WTC11 (cell line): ENCODE results near the gene PADI1. TPM values are rescaled to one million over a fixed set of nuclear protein-coding genes. Genes with fewer than 3 reads are reported as not detected.

ENCODE experiments used
- ATAC-seq: fragments of 200-7000 bp; cut with Tn5 transposase; 2 replicates; pipeline ENCODE4 v1.10.0; 2021; ENCODE audit warnings: mild to moderate bottlenecking, moderate library complexity
- CTCF ChIA-PET: fragments of 300-600 bp; sonication (Branson Sonifier 250); formaldehyde crosslinking; loops from one replicate; lab custom pipeline; 2021; ENCODE audit warnings: antibody characterized with exemption; lab: Charles Lee
- POLR2A ChIA-PET: fragments of 350-600 bp; sonication (Branson Sonifier 250); formaldehyde crosslinking; loops from one replicate; lab custom pipeline; 2021; ENCODE audit warnings: antibody characterized with exemption; lab: Charles Lee
- DNase-seq: peaks from one replicate; pipeline ENCODE4 v3.0.0; 2021; ENCODE audit warnings: low spot score
- H3K27ac Mint-ChIP-seq: 2 replicates; pipeline ENCODE4 v1.8.0; 2021; ENCODE audit warnings: mixed read lengths
- H3K27me3 Mint-ChIP-seq: 2 replicates; pipeline ENCODE4 v1.8.0; 2021; ENCODE audit warnings: low read depth, mild to moderate bottlenecking, moderate library complexity, mixed read lengths
- H3K36me3 Mint-ChIP-seq: 2 replicates; pipeline ENCODE4 v1.8.0; 2021; ENCODE audit warnings: mixed read lengths
- H3K4me1 Mint-ChIP-seq: 2 replicates; pipeline ENCODE4 v1.8.0; 2022; ENCODE audit warnings: mixed read lengths
- H3K4me3 Mint-ChIP-seq: 2 replicates; pipeline ENCODE4 v1.8.0; 2021; ENCODE audit warnings: mild to moderate bottlenecking, moderate library complexity, mixed read lengths
- H3K9me3 Mint-ChIP-seq: 2 replicates; pipeline ENCODE4 v1.8.0; 2021; ENCODE audit warnings: mixed read lengths
- AR ChIP-seq: fragments of 250-450 bp; sonication (Bioruptor Pico); IDR thresholded peaks from 2 replicates; pipeline ENCODE4 v1.9.0; 2021; ENCODE audit warnings: mild to moderate bottlenecking
- E2F4 ChIP-seq: sonication (generic); formaldehyde crosslinking; IDR thresholded peaks from 2 replicates; pipeline ENCODE4 v1.8.1; 2022; ENCODE audit warnings: low read depth, mild to moderate bottlenecking, moderate library complexity, missing genetic modification reagents, borderline replicate concordance
- E2F5 ChIP-seq: sonication (generic); formaldehyde crosslinking; IDR thresholded peaks from 2 replicates; pipeline ENCODE4 v1.8.1; 2022; ENCODE audit warnings: mild to moderate bottlenecking, moderate library complexity, missing genetic modification reagents
- ESRRA ChIP-seq: sonication (generic); formaldehyde crosslinking; IDR thresholded peaks from 2 replicates; pipeline ENCODE4 v1.8.1; 2022; ENCODE audit warnings: mild to moderate bottlenecking, missing genetic modification reagents, borderline replicate concordance
- FOXP1 ChIP-seq: sonication (generic); formaldehyde crosslinking; IDR thresholded peaks from 2 replicates; pipeline ENCODE4 v1.8.0; 2022; ENCODE audit warnings: missing genetic modification reagents, mild to moderate bottlenecking, moderate library complexity, borderline replicate concordance
- GABPB1 ChIP-seq: sonication (generic); formaldehyde crosslinking; IDR thresholded peaks from 2 replicates; pipeline ENCODE4 v1.8.1; 2023; ENCODE audit warnings: mild to moderate bottlenecking, missing genetic modification reagents
- GRHL2 ChIP-seq: fragments of 250-450 bp; sonication (Bioruptor Pico); IDR thresholded peaks from 2 replicates; pipeline ENCODE4 v1.8.0; 2022; ENCODE audit warnings: mild to moderate bottlenecking, moderate library complexity; ENCODE audit not compliant: insufficient replicate concordance, severe bottlenecking
- JUN ChIP-seq: sonication (generic); formaldehyde crosslinking; IDR thresholded peaks from 2 replicates; pipeline ENCODE4 v1.8.0; 2023; ENCODE audit warnings: mild to moderate bottlenecking, missing genetic modification reagents
- NR1H2 ChIP-seq: sonication (generic); formaldehyde crosslinking; IDR thresholded peaks from 2 replicates; pipeline ENCODE4 v1.9.0; 2021; ENCODE audit warnings: mild to moderate bottlenecking, moderate library complexity, missing genetic modification reagents
- USF1 ChIP-seq: sonication (generic); formaldehyde crosslinking; IDR thresholded peaks from 2 replicates; pipeline ENCODE4 v1.8.0; 2022; ENCODE audit warnings: mild to moderate bottlenecking, missing genetic modification reagents
- ZNF317 ChIP-seq: sonication (generic); formaldehyde crosslinking; IDR thresholded peaks from 2 replicates; pipeline ENCODE4 v1.8.1; 2023; ENCODE audit warnings: low read depth, mild to moderate bottlenecking, moderate library complexity, missing genetic modification reagents, borderline replicate concordance
- ZNF396 ChIP-seq: fragments of 250-450 bp; sonication (Bioruptor Pico); IDR thresholded peaks from 2 replicates; pipeline ENCODE4 v1.8.0; 2021; ENCODE audit warnings: mild to moderate bottlenecking, moderate library complexity, borderline replicate concordance
- ZNF425 ChIP-seq: fragments of 250-450 bp; sonication (Bioruptor Pico); conservative IDR thresholded peaks from 2 replicates; pipeline ENCODE4 v1.9.0; 2021; ENCODE audit warnings: mild to moderate bottlenecking
- ZNF512 ChIP-seq: sonication (generic); formaldehyde crosslinking; IDR thresholded peaks from 2 replicates; pipeline ENCODE4 v1.8.1; 2022; ENCODE audit warnings: missing genetic modification reagents, borderline replicate concordance
- ZNF671 ChIP-seq: fragments of 250-450 bp; sonication (Bioruptor Pico); IDR thresholded peaks from 2 replicates; pipeline ENCODE4 v1.8.0; 2021; ENCODE audit warnings: mild to moderate bottlenecking
- total RNA-seq: library from RNA; stranded (reverse); gene quantifications from 3 replicates; pipeline ENCODE4 v1.2.3, GENCODE V29; 2021

Gene PADI1
- total RNA-seq, 1 experiment from 2014 or later = 0.15 TPM

GRCh38 chr1:17225140-17225539, 20.2 kb downstream of the PADI1 start:
- H3K4me3 Mint-ChIP-seq = no peak overlapping the region
- no peaks in the 10 kb centered on the region for H3K4me1 Mint-ChIP-seq
- H3K27me3 Mint-ChIP-seq = no peaks in the 10 kb centered on the region
- DNase-seq = no peak
- no peak for TF ChIP-seq NR1H2 (CRISPR knock-in tag)
- TF ChIP-seq GABPB1 = no peak
- ChIA-PET CTCF (interaction anchor here (1.5 kb wide), 1 partner anchor 65 kb away, joined by 3 read pairs; no protein-coding TSS in a partner anchor), POLR2A (interaction anchor here (0.5 kb wide), 1 partner anchor 43 kb away, joined by 3 read pairs; no protein-coding TSS in a partner anchor)
- H3K36me3 Mint-ChIP-seq = no peaks in the 10 kb centered on the region
- no peak overlapping the region for H3K27ac Mint-ChIP-seq
- no peak for ATAC-seq
- no peaks in the 10 kb centered on the region for H3K9me3 Mint-ChIP-seq

- Mint-ChIP-seq H3K36me3 (no peaks in the 10 kb centered on the region), H3K27ac (0 out of 2 replicates have a peak overlapping the region, but pooled peaks have one; percentile 68), H3K4me1 (peaks cover 10% of the 10 kb centered on the region), H3K4me3 (no peak overlapping the region), H3K27me3 (peaks cover 3% of the 10 kb centered on the region; the same call in 1 of the 2 replicates), H3K9me3 (no peaks in the 10 kb centered on the region)
- DNase-seq (no peak), ATAC-seq (no peak)
- ChIA-PET CTCF (interaction anchor here (0.8 to 2.6 kb wide), 2 partner anchors 21 to 101 kb away, joined by 3 to 10 read pairs; partner anchors contain the start of gene PADI3), POLR2A (no interaction called here)
- TF ChIP-seq ZNF671 (CRISPR knock-in tag) = no peak
- no peak for TF ChIP-seq ZNF396 (CRISPR knock-in tag)
- no peak for TF ChIP-seq E2F4 (CRISPR knock-in tag)
- no peak for TF ChIP-seq ZNF425 (CRISPR knock-in tag)
- TF ChIP-seq E2F5 = no peak
- no peak for TF ChIP-seq JUN (CRISPR knock-in tag)
- no peak for TF ChIP-seq GRHL2 (CRISPR knock-in tag)
- no peak for TF ChIP-seq AR (CRISPR knock-in tag)
- TF ChIP-seq ZNF317 (CRISPR knock-in tag) = no peak
- TF ChIP-seq ZNF512 (CRISPR knock-in tag) = no peak
- TF ChIP-seq FOXP1 (CRISPR knock-in tag) = no peak
- no peak for TF ChIP-seq ESRRA (CRISPR knock-in tag)
- TF ChIP-seq USF1 (CRISPR knock-in tag) = no peak
Observed at GRCh38 chr1:17227358-17227915, 22.5 kb downstream of the PADI1 start.
